Measurements from ENCODE around the gene SERPINA1. TPM values are rescaled to one million over a fixed set of nuclear protein-coding genes. Genes with fewer than 3 reads are reported as not detected.
"Not testable (repeated sequence)": the region's sequence is repeated elsewhere in the genome, so short reads cannot be mapped to it uniquely, and the experiment has no call there.

The SERPINA1 gene
- total RNA-seq, 2 experiments from 2014 or later = 0.43 to 0.53 TPM

GRCh38 chr14:94366146-94366915, 22.1 kb downstream of the SERPINA1 start, which contains the start of gene SERPINA2:
TSS of gene SERPINA2 (minus strand) at chr14:94366698.
- Mint-ChIP-seq H3K4me3 (no peak within 1 kb of the TSS), H3K27ac (no peak within 1 kb of the TSS), H3K27me3 (no peaks in the 10 kb centered on the region), H3K4me1 (no peaks in the 10 kb centered on the region), H3K9me3 (no peaks in the 10 kb centered on the region), H3K36me3 (ENCODE audit: low read depth) (no peaks in the 10 kb centered on the region)
- ChIA-PET POLR2A (no interaction called here), CTCF (no interaction called here)
- no peak for DNase-seq

DNA sequence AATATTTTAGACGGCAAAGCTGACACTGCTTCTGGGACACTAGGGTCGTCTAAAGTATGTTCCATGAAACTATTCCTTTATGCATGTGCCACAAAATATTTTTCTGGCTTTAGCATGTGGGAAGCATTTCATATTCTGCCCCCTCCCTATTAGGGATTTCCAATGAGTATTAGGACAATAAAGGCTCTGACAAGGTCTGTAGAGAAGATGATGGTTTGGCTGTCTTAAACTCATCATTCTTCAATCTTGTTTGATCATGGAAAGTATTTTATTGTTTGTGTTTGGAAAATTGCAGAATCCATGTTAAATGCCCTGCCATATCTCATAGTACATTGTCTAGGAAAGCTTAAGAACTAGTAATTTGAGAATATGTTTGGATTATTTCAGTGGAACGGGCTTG, 22.8 kb downstream of the SERPINA1 start:
- Mint-ChIP-seq H3K4me3 (no peak overlapping the region), H3K36me3 (ENCODE audit: low read depth) (no peaks in the 10 kb centered on the region), H3K27me3 (no peaks in the 10 kb centered on the region), H3K9me3 (no peaks in the 10 kb centered on the region), H3K27ac (no peak overlapping the region), H3K4me1 (no peaks in the 10 kb centered on the region)
- no peak for DNase-seq
- CTCF ChIA-PET = no interaction called here
- POLR2A ChIA-PET = no interaction called here

- DNase-seq = no peak
- H3K27ac Mint-ChIP-seq = no peak overlapping the region
- H3K36me3 Mint-ChIP-seq (ENCODE audit: low read depth) = no peaks in the 10 kb centered on the region
- H3K4me3 Mint-ChIP-seq = no peak overlapping the region
- H3K9me3 Mint-ChIP-seq = no peaks in the 10 kb centered on the region
- no peaks in the 10 kb centered on the region for H3K27me3 Mint-ChIP-seq
- ChIA-PET POLR2A (no interaction called here), CTCF (no interaction called here)
- H3K4me1 Mint-ChIP-seq = no peaks in the 10 kb centered on the region
Observed at GRCh38 chr14:94364964-94365363, 23.4 kb downstream of the SERPINA1 start.

GRCh38 chr14:94364037-94364436, 24.4 kb downstream of the SERPINA1 start:
- no peak for DNase-seq
- Mint-ChIP-seq H3K27ac (no peak overlapping the region), H3K4me3 (no peak overlapping the region), H3K27me3 (no peaks in the 10 kb centered on the region), H3K9me3 (no peaks in the 10 kb centered on the region), H3K36me3 (ENCODE audit: low read depth) (no peaks in the 10 kb centered on the region), H3K4me1 (no peaks in the 10 kb centered on the region)
- ChIA-PET CTCF (no interaction called here), POLR2A (no interaction called here)

DNA sequence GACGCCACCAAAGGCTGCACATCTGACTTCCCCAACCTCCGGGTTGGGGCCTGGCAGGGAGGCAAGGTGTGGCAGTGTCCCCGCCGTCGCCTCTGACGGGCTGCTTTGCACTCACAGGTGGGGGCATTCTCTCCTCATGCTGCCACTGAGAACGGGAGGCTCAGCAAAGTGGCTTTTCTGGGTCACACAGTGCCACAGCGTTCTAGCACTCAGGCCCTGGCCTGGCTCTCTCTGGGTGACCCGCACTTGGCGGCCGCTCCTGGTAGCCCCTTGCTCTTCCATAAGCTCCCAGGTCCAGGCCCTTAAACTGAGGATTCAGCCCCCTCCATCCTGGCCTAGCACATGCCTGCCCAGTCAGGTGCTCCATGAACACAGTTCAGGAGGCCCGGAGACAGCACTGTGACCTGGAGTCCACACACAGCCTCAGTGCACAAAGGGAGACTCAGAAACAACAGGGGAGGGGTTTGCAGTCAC, 25.2 kb downstream of the SERPINA1 start:
- POLR2A ChIA-PET = no interaction called here
- H3K9me3 Mint-ChIP-seq = no peaks in the 10 kb centered on the region
- H3K4me3 Mint-ChIP-seq = no peak overlapping the region
- DNase-seq = no peak
- no peaks in the 10 kb centered on the region for H3K4me1 Mint-ChIP-seq
- H3K27ac Mint-ChIP-seq = no peak overlapping the region
- no peaks in the 10 kb centered on the region for H3K36me3 Mint-ChIP-seq (ENCODE audit: low read depth)
- no peaks in the 10 kb centered on the region for H3K27me3 Mint-ChIP-seq
- CTCF ChIA-PET = no interaction called here

- Mint-ChIP-seq H3K4me3 (no peak overlapping the region), H3K4me1 (no peaks in the 10 kb centered on the region), H3K27me3 (no peaks in the 10 kb centered on the region), H3K9me3 (no peaks in the 10 kb centered on the region), H3K36me3 (ENCODE audit: low read depth) (no peaks in the 10 kb centered on the region), H3K27ac (no peak overlapping the region)
- CTCF ChIA-PET = no interaction called here
- no peak for DNase-seq
- POLR2A ChIA-PET = no interaction called here
Observed at GRCh38 chr14:94362614-94363133, 25.7 kb downstream of the SERPINA1 start.

DNA sequence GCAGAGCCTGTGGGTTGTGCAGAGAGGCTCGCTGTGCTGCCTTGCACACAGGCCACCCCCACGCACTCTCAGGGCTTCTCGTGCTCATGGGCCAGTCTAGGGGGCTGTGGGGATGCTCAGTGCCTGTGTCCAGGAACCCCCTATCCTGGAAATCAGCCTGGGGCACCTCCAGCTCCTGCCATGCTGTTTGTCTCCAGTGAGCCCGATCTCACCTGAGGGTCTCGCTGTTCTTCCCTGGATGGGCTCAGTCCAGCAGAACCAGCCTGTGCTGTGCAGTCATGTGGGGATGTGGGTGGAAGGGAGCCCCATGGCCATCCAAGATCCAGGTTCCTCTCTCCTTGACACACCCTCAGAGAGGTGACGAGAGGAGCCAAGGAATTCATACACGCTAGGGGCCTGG, 26.7 kb downstream of the SERPINA1 start:
- Mint-ChIP-seq H3K9me3 (no peaks in the 10 kb centered on the region), H3K27ac (no peak overlapping the region), H3K4me3 (no peak overlapping the region), H3K4me1 (no peaks in the 10 kb centered on the region), H3K27me3 (peaks cover 1% of the 10 kb centered on the region), H3K36me3 (ENCODE audit: low read depth) (no peaks in the 10 kb centered on the region)
- no peak for DNase-seq
- CTCF ChIA-PET = no interaction called here
- POLR2A ChIA-PET = no interaction called here

GRCh38 chr14:94360945-94361565, 27.3 kb downstream of the SERPINA1 start:
- CTCF ChIA-PET = no interaction called here
- no peak overlapping the region for H3K27ac Mint-ChIP-seq
- no peak overlapping the region for H3K4me3 Mint-ChIP-seq
- POLR2A ChIA-PET = no interaction called here
- H3K36me3 Mint-ChIP-seq (ENCODE audit: low read depth) = no peaks in the 10 kb centered on the region
- H3K27me3 Mint-ChIP-seq = peaks cover 5% of the 10 kb centered on the region
- no peaks in the 10 kb centered on the region for H3K9me3 Mint-ChIP-seq
- no peaks in the 10 kb centered on the region for H3K4me1 Mint-ChIP-seq
- no peak for DNase-seq

- H3K9me3 Mint-ChIP-seq = peaks cover 3% of the 10 kb centered on the region
- DNase-seq = no peak
- H3K27ac Mint-ChIP-seq = no peak overlapping the region
- no peak overlapping the region for H3K4me3 Mint-ChIP-seq
- CTCF ChIA-PET = interaction anchor here (0.7 to 1.6 kb wide), 2 partner anchors 129 to 221 kb away, joined by 3 to 4 read pairs; no protein-coding TSS in a partner anchor
- no peaks in the 10 kb centered on the region for H3K4me1 Mint-ChIP-seq
- H3K36me3 Mint-ChIP-seq (ENCODE audit: low read depth) = no peaks in the 10 kb centered on the region
- POLR2A ChIA-PET = no interaction called here
- H3K27me3 Mint-ChIP-seq = peaks cover 5% of the 10 kb centered on the region
Observed at GRCh38 chr14:94357166-94357565, 31.2 kb downstream of the SERPINA1 start.

- H3K27me3 Mint-ChIP-seq = peaks cover 5% of the 10 kb centered on the region
- peaks cover 6% of the 10 kb centered on the region for H3K9me3 Mint-ChIP-seq
- CTCF ChIA-PET = interaction anchor here (1.6 kb wide), 1 partner anchor 130 kb away, joined by 4 read pairs; no protein-coding TSS in a partner anchor
- no peaks in the 10 kb centered on the region for H3K4me1 Mint-ChIP-seq
- H3K36me3 Mint-ChIP-seq (ENCODE audit: low read depth) = no peaks in the 10 kb centered on the region
- no peak for DNase-seq
- no peak overlapping the region for H3K27ac Mint-ChIP-seq
- H3K4me3 Mint-ChIP-seq = no peak overlapping the region
- POLR2A ChIA-PET = no interaction called here
Observed at GRCh38 chr14:94356379-94357056, 31.9 kb downstream of the SERPINA1 start.

DNA sequence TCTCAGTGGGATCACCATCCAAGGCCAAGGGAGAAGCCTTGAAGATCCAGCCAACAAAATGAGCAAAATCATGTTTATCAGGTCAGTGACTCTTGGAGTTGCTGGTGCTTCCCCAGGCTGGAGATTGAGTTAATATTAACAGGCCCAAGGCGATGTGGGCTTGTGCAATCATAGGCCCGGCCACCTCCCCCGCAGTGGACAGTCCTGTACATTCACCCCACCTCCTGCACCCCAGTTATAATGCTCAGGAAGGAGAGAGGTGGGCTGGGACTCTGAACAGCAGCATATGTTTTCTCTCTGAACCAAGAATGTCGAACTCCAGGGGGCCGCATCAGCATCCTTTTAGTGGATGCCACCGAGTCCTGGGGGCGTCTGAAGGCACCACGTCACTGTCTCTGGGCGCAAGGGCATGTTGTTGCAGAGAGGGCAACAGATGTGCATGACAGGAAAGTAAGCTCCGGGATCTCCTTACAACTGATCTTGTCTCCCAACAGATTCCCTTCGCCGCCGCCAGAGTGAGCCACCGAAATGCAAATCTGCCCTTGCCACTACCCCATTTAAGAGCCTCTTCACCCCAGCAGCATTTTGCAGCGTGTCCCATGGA, 33.1 kb downstream of the SERPINA1 start:
- Mint-ChIP-seq H3K27me3 (peaks cover 5% of the 10 kb centered on the region), H3K9me3 (peaks cover 6% of the 10 kb centered on the region), H3K36me3 (ENCODE audit: low read depth) (no peaks in the 10 kb centered on the region), H3K4me3 (no peak overlapping the region), H3K4me1 (no peaks in the 10 kb centered on the region), H3K27ac (no peak overlapping the region)
- ChIA-PET CTCF (no interaction called here), POLR2A (no interaction called here)
- no peak for DNase-seq

DNA sequence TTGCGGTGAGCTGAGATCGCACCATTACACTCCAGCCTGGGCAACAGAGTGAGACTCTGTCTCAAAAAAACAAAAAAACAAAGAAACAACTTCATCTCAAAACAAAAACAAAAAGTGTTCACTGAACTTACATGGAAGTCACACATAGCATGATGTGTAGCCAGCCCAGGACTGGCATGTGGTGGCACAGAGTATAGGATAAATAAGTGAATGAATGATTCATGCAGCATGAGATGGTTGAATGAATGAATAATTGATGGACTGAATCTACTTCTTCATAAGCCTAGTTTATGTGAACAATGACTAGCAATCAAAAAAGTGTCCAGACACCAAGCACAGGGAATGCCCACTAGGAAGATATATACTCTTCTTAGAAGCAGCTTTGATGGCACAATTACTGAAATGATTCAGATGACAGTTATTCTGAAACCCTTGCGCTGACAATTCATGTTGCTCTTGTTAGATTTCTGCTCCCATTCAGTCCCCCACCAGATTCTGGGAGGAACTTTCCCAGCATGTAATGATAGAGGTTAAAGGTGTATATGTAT, 33.7 kb downstream of the SERPINA1 start:
- no peaks in the 10 kb centered on the region for H3K4me1 Mint-ChIP-seq
- H3K36me3 Mint-ChIP-seq (ENCODE audit: low read depth) = no peaks in the 10 kb centered on the region
- POLR2A ChIA-PET = no interaction called here
- CTCF ChIA-PET = no interaction called here
- no peak overlapping the region for H3K27ac Mint-ChIP-seq
- H3K4me3 Mint-ChIP-seq = no peak overlapping the region
- H3K27me3 Mint-ChIP-seq = peaks cover 5% of the 10 kb centered on the region
- H3K9me3 Mint-ChIP-seq = peaks cover 6% of the 10 kb centered on the region
- no peak for DNase-seq

GRCh38 chr14:94354190-94354589, 34.2 kb downstream of the SERPINA1 start:
- H3K36me3 Mint-ChIP-seq (ENCODE audit: low read depth); H3K27ac Mint-ChIP-seq: not testable (repeated sequence)

More at GRCh38 chr14:94354190-94354589, 34.2 kb downstream of the SERPINA1 start:
- H3K4me1 Mint-ChIP-seq, CTCF ChIA-PET, H3K4me3 Mint-ChIP-seq, DNase-seq, H3K27me3 Mint-ChIP-seq, POLR2A ChIA-PET, H3K9me3 Mint-ChIP-seq: not testable (repeated sequence)

Data from activated CD4-positive, alpha-beta memory T cell treated with anti-CD3 and anti-CD28 coated beads, Interleukin-2, amount 10 ng/mL, durations not matched to agents 7 days and 5 days (primary cell).